GM19372 (cell line): ENCODE results near the gene HSFX3.
"Not testable (repeated sequence)": the region's sequence is repeated elsewhere in the genome, so short reads cannot be mapped to it uniquely, and the experiment has no call there.

Experiments used
- ATAC-seq: cut with Tn5 transposase; IDR thresholded peaks from one replicate; pipeline ENCODE4 v1.9.1; 2021; ENCODE audit warnings: mild to moderate bottlenecking, low read depth, moderate library complexity; ENCODE audit not compliant: unreplicated experiment

The HSFX3 gene

GRCh38 chrX:149518236-149518635, 31.5 kb downstream of the HSFX3 start:
- ATAC-seq = no peak

- no peak for ATAC-seq
Measured at GRCh38 chrX:149517308-149517707, 32.4 kb downstream of the HSFX3 start.

- no peak for ATAC-seq
Measured at GRCh38 chrX:149516604-149517003, 33.1 kb downstream of the HSFX3 start.

GRCh38 chrX:149515954-149516602, 33.6 kb downstream of the HSFX3 start:
- ATAC-seq = no peak

- ATAC-seq = no peak
Measured at GRCh38 chrX:149513825-149514428, 35.8 kb downstream of the HSFX3 start.

GRCh38 chrX:149512225-149512885, 37.4 kb downstream of the HSFX3 start:
- ATAC-seq = peak; percentile 84

GRCh38 chrX:149511081-149511480, 38.6 kb downstream of the HSFX3 start:
- ATAC-seq = no peak

GRCh38 chrX:149510386-149510785, 39.3 kb downstream of the HSFX3 start:
- ATAC-seq = no peak

GRCh38 chrX:149508467-149508866, 41.3 kb downstream of the HSFX3 start:
- ATAC-seq = no peak

GRCh38 chrX:149506349-149506748, 43.4 kb downstream of the HSFX3 start:
- no peak for ATAC-seq

GRCh38 chrX:149505671-149506070, 44.1 kb downstream of the HSFX3 start:
- no peak for ATAC-seq

- ATAC-seq = peak; percentile 69
Measured at GRCh38 chrX:149504915-149505651, 44.6 kb downstream of the HSFX3 start, which contains the start of gene IDS. TSS of gene IDS (minus strand) at chrX:149505306. CDS start at chrX:149505137, 169 bp downstream.

GRCh38 chrX:149504226-149504914, 45.4 kb downstream of the HSFX3 start:
- peak; percentile 38 for ATAC-seq

GRCh38 chrX:149503446-149503845, 46.3 kb downstream of the HSFX3 start:
- peak; percentile 61 for ATAC-seq

GRCh38 chrX:149502923-149503322, 46.8 kb downstream of the HSFX3 start:
- ATAC-seq = not testable (repeated sequence)

GRCh38 chrX:149499766-149500165, 50.0 kb downstream of the HSFX3 start:
- no peak for ATAC-seq

- no peak for ATAC-seq
Measured at GRCh38 chrX:149498767-149499166, 51.0 kb downstream of the HSFX3 start.
